K562 (cell line): Measurements from ENCODE around the gene SLC34A3. TPM values are rescaled to one million over a fixed set of nuclear protein-coding genes. Genes with fewer than 3 reads are reported as not detected.

Experiments used
- BHLHE40 ChIP-seq: IDR thresholded peaks from 2 replicates; pipeline ENCODE4 v1.6.1; 2011; ENCODE audit warnings: low read length, improper control_type of control experiment
- CEBPZ ChIP-seq: fragments of 150-350 bp; IDR thresholded peaks from 2 replicates; pipeline ENCODE4 v1.6.1; 2014; ENCODE audit warnings: low read depth, mild to moderate bottlenecking, low read length, borderline replicate concordance
- DEAF1 ChIP-seq: fragments of 450-650 bp; formaldehyde crosslinking; IDR thresholded peaks from 2 replicates; pipeline ENCODE4 v1.4.0; 2020; ENCODE audit warnings: mild to moderate bottlenecking, moderate library complexity
- E2F1 ChIP-seq: sonication (generic); formaldehyde crosslinking; IDR thresholded peaks from 2 replicates; pipeline ENCODE4 v1.8.1; 2023; ENCODE audit warnings: mild to moderate bottlenecking, missing genetic modification reagents, moderate library complexity
- E4F1 ChIP-seq: fragments of 250-450 bp; sonication (Bioruptor Pico); IDR thresholded peaks from 2 replicates; pipeline ENCODE4 v1.5.0; 2021; ENCODE audit warnings: mild to moderate bottlenecking, borderline replicate concordance
- ELF2 ChIP-seq: fragments of 250-450 bp; sonication (Bioruptor Pico); IDR thresholded peaks from 2 replicates; pipeline ENCODE4 v1.5.0; 2021; ENCODE audit warnings: mild to moderate bottlenecking
- ETS1 ChIP-seq: conservative IDR thresholded peaks from 2 replicates; pipeline ENCODE4 v1.6.1; 2011; ENCODE audit warnings: low read depth, mild to moderate bottlenecking, low read length; ENCODE audit not compliant: control insufficient read depth
- GMEB1 ChIP-seq: fragments of 250-450 bp; sonication (Bioruptor Pico); IDR thresholded peaks from 2 replicates; pipeline ENCODE4 v1.4.0; 2020; ENCODE audit warnings: mild to moderate bottlenecking
- HDAC1 ChIP-seq, 2 experiments: fragments of 450-650 bp; IDR thresholded peaks; 2 replicates each; pipeline ENCODE4 v1.6.1; 2016 to 2017; ENCODE audit warnings: inconsistent platforms in 1 of 2, mild to moderate bottlenecking in 1 of 2, moderate library complexity in 1 of 2
- HLTF ChIP-seq: fragments of 450-650 bp; IDR thresholded peaks from 2 replicates; pipeline ENCODE4 v1.6.1; 2016
- MEF2D ChIP-seq: conservative IDR thresholded peaks from 2 replicates; pipeline ENCODE4 v1.6.1; 2016; ENCODE audit warnings: low read depth, missing genetic modification characterization, missing compliant biosample characterization
- PHB ChIP-seq: fragments of 250-450 bp; sonication (Bioruptor Pico); IDR thresholded peaks from 2 replicates; pipeline ENCODE4 v1.5.0; 2021
- ZFP36 ChIP-seq: fragments of 150-350 bp; IDR thresholded peaks from 2 replicates; pipeline ENCODE4 v1.6.1; 2018; ENCODE audit warnings: low read length, low read depth; ENCODE audit not compliant: partially characterized antibody
- ZNF146 ChIP-seq: IDR thresholded peaks from one replicate; pipeline ENCODE4 v1.6.1; 2018; ENCODE audit warnings: missing compliant biosample characterization; ENCODE audit not compliant: unreplicated experiment
- polyA plus RNA-seq, 8 experiments: library from polyadenylated mRNA; depleted of rRNA in 4 of 8; stranded (reverse) in 5 of 8; unstranded in 3 of 8; fragments of >200 nt; fragmentation: Nextera tagmentation in 2 of 8; fragmentation: Illumina TruSeq in 1 of 8; extraction: Ambion mirVana in 2 of 8; extraction: Trizol in 1 of 8; gene quantifications; 2 replicates each; pipeline versions ENCODE4 v1.2.1 to v1.2.3, GENCODE V29; 2011 to 2014; ENCODE audit warnings: inconsistent platforms in 1 of 8, missing spikeins in 1 of 8
- total RNA-seq, 7 experiments: library from RNA; depleted of rRNA in 6 of 7; stranded (reverse); fragments of >200 nt in 6 of 7; fragmentation: Illumina TruSeq in 2 of 7; extraction: Trizol in 2 of 7; gene quantifications; 2 replicates each; pipeline versions ENCODE4 v1.2.1 to v1.2.3, GENCODE V29; 2011 to 2021; ENCODE audit warnings: low replicate concordance in 1 of 7

SLC34A3 gene
- total and polyA plus RNA-seq, 9 of the 15 experiments (the other 6 are each of a cell fraction or from before 2014, with no cell fraction given): not detected

- no peak for TF ChIP-seq CEBPZ
- no peak for TF ChIP-seq BHLHE40
- TF ChIP-seq E4F1 (CRISPR knock-in tag): peak; percentile 77; the same call in 1 of the 2 replicates
- no peak for TF ChIP-seq MEF2D
- TF ChIP-seq DEAF1 (CRISPR knock-in tag): no peak
- TF ChIP-seq ELF2: peak; percentile 91; the same call in 1 of the 2 replicates
- TF ChIP-seq PHB (CRISPR knock-in tag): 0 out of 2 replicates have a peak, but pooled peaks have one; percentile 84
- peak; percentile 76 for TF ChIP-seq GMEB1 (CRISPR knock-in tag)
- TF ChIP-seq HLTF: no peak
- TF ChIP-seq HDAC1 (IDR thresholded peaks at IDR 0.05): peak in 1 of 2 experiments; percentile 60; a peak in 2 of 4 replicates
- TF ChIP-seq ZNF146: no peak
- peak; percentile 77; the same call in 1 of the 2 replicates for TF ChIP-seq E2F1 (CRISPR knock-in tag)
- TF ChIP-seq ZFP36: no peak
- peak; percentile 92 for TF ChIP-seq ETS1
Observed at GRCh38 chr9:137254624-137255447, 24.1 kb downstream of the SLC34A3 start, which contains the start of gene NELFB (continued).
